Activated T-helper 1 cell treated with Interleukin-2 at 50 U/mL for 16 hours (primary cell): ENCODE measurements around the gene EPB41L5.
"Not testable (repeated sequence)": the region's sequence is repeated elsewhere in the genome, so short reads cannot be mapped to it uniquely, and the experiment has no call there.

Source experiments
- DNase-seq: peaks from one replicate; pipeline ENCODE4 v3.0.0-alpha.2; 2020; ENCODE audit warnings: low read depth

Gene EPB41L5

GRCh38 chr2:120141300-120142069, 128.6 kb downstream of the EPB41L5 start:
- no peak for DNase-seq

- no peak for DNase-seq
These were observed 129.8 kb downstream of the EPB41L5 start for GRCh38 chr2:120142528-120143219.

GRCh38 chr2:120148229-120148628, 135.4 kb downstream of the EPB41L5 start:
- DNase-seq = no peak

- DNase-seq = no peak
These were observed 135.8 kb downstream of the EPB41L5 start for GRCh38 chr2:120148669-120149068.

- no peak for DNase-seq
These were observed 136.5 kb downstream of the EPB41L5 start for GRCh38 chr2:120149406-120149805.

GRCh38 chr2:120150040-120150482, 137.2 kb downstream of the EPB41L5 start:
- DNase-seq = no peak

GRCh38 chr2:120155308-120155707, 142.4 kb downstream of the EPB41L5 start:
- no peak for DNase-seq

GRCh38 chr2:120158658-120159057, 145.8 kb downstream of the EPB41L5 start:
- DNase-seq = not testable (repeated sequence)

- no peak for DNase-seq
These were observed 148.3 kb downstream of the EPB41L5 start for GRCh38 chr2:120161190-120161589.

GRCh38 chr2:120162716-120163115, 149.8 kb downstream of the EPB41L5 start:
- no peak for DNase-seq

GRCh38 chr2:120167272-120167671, 154.4 kb downstream of the EPB41L5 start:
- DNase-seq = no peak

- no peak for DNase-seq
These were observed 156.1 kb downstream of the EPB41L5 start for GRCh38 chr2:120169020-120169419.

GRCh38 chr2:120174963-120175581, 162.2 kb downstream of the EPB41L5 start:
- DNase-seq = no peak

- no peak for DNase-seq
These were observed 163.6 kb downstream of the EPB41L5 start for GRCh38 chr2:120176526-120176925.

GRCh38 chr2:120177001-120177621, 164.2 kb downstream of the EPB41L5 start:
- peak; percentile 71 for DNase-seq

GRCh38 chr2:120177973-120178372, 165.1 kb downstream of the EPB41L5 start:
- DNase-seq = no peak

GRCh38 chr2:120179396-120179795, 166.5 kb downstream of the EPB41L5 start:
- DNase-seq = no peak

GRCh38 chr2:120180066-120180465, 167.2 kb downstream of the EPB41L5 start:
- no peak for DNase-seq

- no peak for DNase-seq
These were observed 169.2 kb downstream of the EPB41L5 start for GRCh38 chr2:120182019-120182560.

- DNase-seq = no peak
These were observed 176.3 kb downstream of the EPB41L5 start for GRCh38 chr2:120189189-120189588.

- no peak for DNase-seq
These were observed 179.4 kb downstream of the EPB41L5 start for GRCh38 chr2:120192280-120192679.

GRCh38 chr2:120195553-120195952, 182.7 kb downstream of the EPB41L5 start:
- DNase-seq = no peak
